OCI-LY1 (cell line): ENCODE results near the gene C1QTNF9.
"Not testable (repeated sequence)": the region's sequence is repeated elsewhere in the genome, so short reads cannot be mapped to it uniquely, and the experiment has no call there.

Experiments
- H2AFZ ChIP-seq: fragments of 200-600 bp; sonication (generic), shearing (Covaris generic); 2 replicates; pipeline ENCODE4 v1.6.0; 2014; ENCODE audit warnings: antibody characterized with exemption, mild to moderate bottlenecking, low read length
- H3F3A ChIP-seq: fragments of 200-600 bp; sonication (generic), shearing (Covaris generic); 2 replicates; pipeline ENCODE4 v1.6.0; 2014; ENCODE audit warnings: mild to moderate bottlenecking, antibody characterized with exemption, low read length, moderate library complexity; ENCODE audit not compliant: insufficient read depth
- H3K27ac ChIP-seq: fragments of 200-600 bp; sonication (generic); 2 replicates; pipeline ENCODE4 v1.5.1; 2014; ENCODE audit warnings: low read length, mixed run types, mild to moderate bottlenecking, low read depth; ENCODE audit not compliant: poor library complexity, severe bottlenecking
- H3K27me3 ChIP-seq: fragments of 200-600 bp; sonication (generic); 2 replicates; pipeline ENCODE4 v1.6.0; 2014; ENCODE audit warnings: antibody characterized with exemption, mild to moderate bottlenecking, low read length, moderate library complexity; ENCODE audit not compliant: insufficient read depth
- H3K36me3 ChIP-seq: fragments of 200-600 bp; sonication (generic); 2 replicates; pipeline ENCODE4 v1.6.1; 2014; ENCODE audit warnings: mild to moderate bottlenecking, antibody characterized with exemption, low read length, moderate library complexity, mixed read lengths; ENCODE audit not compliant: insufficient read depth
- H3K4me1 ChIP-seq: fragments of 200-600 bp; sonication (generic); 2 replicates; pipeline ENCODE4 v1.5.1; 2014; ENCODE audit warnings: mild to moderate bottlenecking, low read length, moderate library complexity; ENCODE audit not compliant: insufficient read depth, severe bottlenecking
- H3K4me2 ChIP-seq: fragments of 200-600 bp; sonication (generic), shearing (Covaris generic); 2 replicates; pipeline ENCODE4 v1.6.1; 2014; ENCODE audit warnings: low read length
- H3K4me3 ChIP-seq: fragments of 200-600 bp; sonication (generic); 2 replicates; pipeline ENCODE4 v1.5.1; 2014; ENCODE audit warnings: low read length, low read depth, mild to moderate bottlenecking, mixed read lengths; ENCODE audit not compliant: poor library complexity, severe bottlenecking
- H3K79me2 ChIP-seq: fragments of 200-600 bp; shearing (Covaris generic); 2 replicates; pipeline ENCODE4 v1.6.1; 2016; ENCODE audit warnings: mixed run types, low read length, mixed read lengths; ENCODE audit not compliant: insufficient read depth
- H3K9ac ChIP-seq: fragments of 200-600 bp; sonication (generic), shearing (Covaris generic); 2 replicates; pipeline ENCODE4 v1.6.1; 2014; ENCODE audit warnings: mild to moderate bottlenecking, low read length, mixed read lengths
- H3K9me2 ChIP-seq: fragments of 200-600 bp; sonication (generic), shearing (Covaris generic); 2 replicates; pipeline ENCODE4 v1.6.1; 2014; ENCODE audit warnings: low read depth, mild to moderate bottlenecking, low read length, mixed read lengths
- H3K9me3 ChIP-seq: fragments of 200-600 bp; shearing (Covaris generic); 2 replicates; pipeline ENCODE4 v1.6.1; 2014; ENCODE audit warnings: low read length, mixed read lengths
- H4K20me1 ChIP-seq: fragments of 200-600 bp; sonication (generic), shearing (Covaris generic); 2 replicates; pipeline ENCODE4 v1.6.0; 2016; ENCODE audit warnings: mild to moderate bottlenecking, low read length; ENCODE audit not compliant: insufficient read depth
- CTCF ChIP-seq: fragments of 200-600 bp; sonication (generic), shearing (Covaris generic); IDR thresholded peaks from 2 replicates; pipeline ENCODE4 v1.5.1; 2017; ENCODE audit warnings: mild to moderate bottlenecking, antibody characterized with exemption, low read length, moderate library complexity, mixed read lengths
- EZH2 ChIP-seq: fragments of 200-600 bp; sonication (generic), shearing (Covaris generic); IDR thresholded peaks from 2 replicates; pipeline ENCODE4 v1.8.0; 2017; ENCODE audit warnings: borderline replicate concordance, mixed run types, mild to moderate bottlenecking, antibody characterized with exemption, low read length, moderate library complexity, mixed read lengths

Gene C1QTNF9

GRCh38 chr13:24365191-24365590, 55.8 kb downstream of the C1QTNF9 start:
- Histone ChIP-seq H3K4me1 (no peaks in the 10 kb centered on the region), H3K4me2 (no peak overlapping the region), H2AFZ (no peak overlapping the region), H3K4me3 (no peak overlapping the region), H3K9me3 (no peaks in the 10 kb centered on the region), H3K79me2 (no peaks in the 10 kb centered on the region), H3K36me3 (no peaks in the 10 kb centered on the region), H3K9ac (no peak overlapping the region), H3K9me2 (no peaks in the 10 kb centered on the region), H3F3A (no peaks in the 10 kb centered on the region), H3K27me3 (no peaks in the 10 kb centered on the region), H4K20me1 (no peaks in the 10 kb centered on the region), H3K27ac (no peak overlapping the region)
- TF ChIP-seq EZH2 (no peak), CTCF (no peak)

- H3K9me3 ChIP-seq, H3K9me2 ChIP-seq, H3K36me3 ChIP-seq, H3K27ac ChIP-seq, H2AFZ ChIP-seq, H3K4me2 ChIP-seq, H3F3A ChIP-seq, H3K4me1 ChIP-seq, H3K9ac ChIP-seq, H3K27me3 ChIP-seq, H3K4me3 ChIP-seq, H4K20me1 ChIP-seq, H3K79me2 ChIP-seq: not testable (repeated sequence)
Measured at GRCh38 chr13:24366315-24366714, 56.9 kb downstream of the C1QTNF9 start.

GRCh38 chr13:24371273-24371672, 61.9 kb downstream of the C1QTNF9 start:
- not testable (repeated sequence) for H3K9me3 ChIP-seq, H4K20me1 ChIP-seq, H3K27me3 ChIP-seq, H3K4me3 ChIP-seq, H3K4me1 ChIP-seq, H2AFZ ChIP-seq, H3K27ac ChIP-seq, H3K4me2 ChIP-seq, H3K36me3 ChIP-seq, H3K9me2 ChIP-seq, H3F3A ChIP-seq, H3K79me2 ChIP-seq, H3K9ac ChIP-seq
